GM18498 (cell line): ENCODE measurements around the gene CCDC40.

Experiments
- ATAC-seq: cut with Tn5 transposase; IDR thresholded peaks from one replicate; pipeline ENCODE4 v1.9.1; 2021; ENCODE audit warnings: mild to moderate bottlenecking, moderate library complexity; ENCODE audit not compliant: unreplicated experiment

CCDC40 gene

DNA sequence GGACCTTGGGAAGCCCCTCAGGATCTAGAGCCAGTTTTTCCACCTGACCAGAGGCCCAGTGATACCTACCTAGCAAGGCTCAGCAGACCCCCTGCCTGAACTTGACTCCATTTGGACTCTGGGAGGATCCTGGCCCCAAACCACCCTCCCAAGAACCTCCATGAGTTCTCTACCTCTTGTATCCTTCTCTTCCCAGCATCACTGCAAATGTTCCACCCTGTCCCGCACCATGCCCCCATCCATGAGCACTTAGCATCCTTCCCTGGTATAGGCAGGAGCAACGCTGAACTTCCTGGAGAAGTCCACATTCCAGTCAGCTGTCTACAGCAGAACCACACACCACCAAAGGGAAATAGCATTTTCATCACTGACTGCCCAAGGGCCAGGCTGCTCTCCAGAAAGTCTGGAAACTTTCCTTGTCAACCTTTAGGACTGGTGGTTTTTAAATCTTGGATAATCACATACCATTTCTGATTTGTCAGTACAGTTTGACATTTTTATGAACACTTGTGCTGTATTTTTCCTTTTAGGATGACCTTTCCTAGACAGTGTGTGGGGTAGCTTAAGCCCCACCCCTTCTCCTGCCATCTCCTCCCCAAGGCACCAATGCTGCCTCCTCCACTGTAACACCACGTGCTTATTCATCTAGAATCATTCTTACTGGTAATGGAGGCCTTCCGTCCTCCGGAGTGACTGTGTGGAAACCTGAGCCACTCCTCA lies 96.6 kb downstream of the CCDC40 start:
- no peak for ATAC-seq

DNA sequence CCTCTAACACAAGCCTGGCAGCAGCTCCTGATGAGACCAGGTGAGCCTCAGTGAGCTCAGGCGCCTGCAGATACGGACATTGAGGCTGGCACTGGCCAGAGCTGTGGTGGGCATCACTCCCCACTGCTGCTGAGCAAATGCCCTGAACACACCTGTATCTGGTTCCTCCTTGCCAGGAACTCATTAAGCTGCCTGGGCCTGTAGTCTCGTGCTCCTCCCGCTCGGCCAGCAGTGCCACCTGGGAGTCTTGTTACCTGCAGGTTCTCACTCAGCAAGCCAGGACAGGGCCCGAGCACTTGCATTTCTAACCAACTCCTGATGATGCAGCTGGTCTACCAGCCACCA lies 97.2 kb downstream of the CCDC40 start:
- ATAC-seq = no peak

DNA sequence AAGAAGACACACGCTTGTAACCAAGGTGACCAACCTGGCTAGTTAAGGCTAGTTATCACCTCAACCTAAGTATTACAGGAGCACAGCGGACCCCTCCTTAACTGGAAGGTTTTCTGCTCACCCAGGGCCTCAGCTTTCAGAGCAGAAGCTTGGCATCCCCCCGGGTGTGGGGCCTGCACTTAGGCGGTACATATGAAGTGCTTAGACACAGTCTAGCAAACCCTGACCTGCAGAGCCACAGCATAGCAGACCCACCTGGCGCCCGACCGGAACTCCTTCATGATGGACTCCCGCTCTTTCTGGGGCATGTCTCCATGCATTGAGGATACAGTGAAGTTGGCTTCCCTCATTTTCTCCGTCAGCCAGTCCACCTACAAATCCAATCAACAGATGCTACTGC lies 100.7 kb downstream of the CCDC40 start:
- ATAC-seq = no peak

DNA sequence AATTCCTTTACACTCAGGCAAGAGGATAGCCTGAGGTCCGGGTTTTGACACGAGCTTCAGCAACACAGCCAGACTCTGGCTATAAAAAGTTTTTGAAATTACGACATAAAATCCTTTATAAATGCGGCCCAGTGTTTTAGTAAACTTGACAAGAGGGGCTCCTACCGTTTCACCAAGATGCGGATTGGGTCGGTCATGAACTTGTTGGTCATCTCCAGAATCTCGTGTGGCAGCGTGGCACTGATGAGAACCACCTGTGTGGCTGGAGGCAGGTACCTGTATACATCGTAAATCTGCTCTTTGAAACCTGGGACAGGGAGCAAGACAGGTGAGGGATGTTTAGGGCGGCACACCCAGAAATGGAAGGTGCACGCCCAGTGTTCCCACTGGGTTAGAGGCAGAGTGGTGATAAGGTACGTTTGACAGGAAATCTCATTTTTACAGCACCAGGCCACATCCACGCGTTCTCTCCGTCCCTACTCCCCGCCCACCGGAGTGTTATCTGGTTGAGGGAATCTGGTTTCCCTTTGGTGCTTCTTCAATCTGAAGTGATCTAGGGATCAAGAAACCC lies 102.5 kb downstream of the CCDC40 start:
- ATAC-seq = no peak

GRCh38 chr17:80141463-80142165 lies 105.2 kb downstream of the CCDC40 start:
- no peak for ATAC-seq

DNA sequence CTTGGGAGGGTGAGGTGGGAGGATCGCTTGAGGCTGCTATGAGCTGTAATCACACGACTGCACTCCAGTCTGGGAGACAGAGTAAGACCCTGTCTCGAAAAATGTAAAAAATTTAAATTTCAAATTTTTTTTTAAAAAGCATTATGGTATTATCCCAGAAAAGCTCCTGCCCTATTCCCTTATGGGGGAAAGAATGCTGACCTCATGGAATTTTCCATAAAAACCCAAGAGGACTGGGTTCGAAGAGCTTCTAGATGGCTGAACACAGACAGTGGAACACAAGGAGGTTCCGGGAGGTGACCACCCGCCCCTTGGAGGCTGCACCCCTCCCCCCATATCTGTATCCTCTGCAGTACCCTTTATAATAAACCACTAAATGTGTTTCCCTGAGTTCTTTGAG lies 106.5 kb downstream of the CCDC40 start:
- no peak for ATAC-seq

- no peak for ATAC-seq
Measured at GRCh38 chr17:80145076-80146075, 108.9 kb downstream of the CCDC40 start.

GRCh38 chr17:80146121-80147034 lies 109.9 kb downstream of the CCDC40 start:
- peak; percentile 23 for ATAC-seq

DNA sequence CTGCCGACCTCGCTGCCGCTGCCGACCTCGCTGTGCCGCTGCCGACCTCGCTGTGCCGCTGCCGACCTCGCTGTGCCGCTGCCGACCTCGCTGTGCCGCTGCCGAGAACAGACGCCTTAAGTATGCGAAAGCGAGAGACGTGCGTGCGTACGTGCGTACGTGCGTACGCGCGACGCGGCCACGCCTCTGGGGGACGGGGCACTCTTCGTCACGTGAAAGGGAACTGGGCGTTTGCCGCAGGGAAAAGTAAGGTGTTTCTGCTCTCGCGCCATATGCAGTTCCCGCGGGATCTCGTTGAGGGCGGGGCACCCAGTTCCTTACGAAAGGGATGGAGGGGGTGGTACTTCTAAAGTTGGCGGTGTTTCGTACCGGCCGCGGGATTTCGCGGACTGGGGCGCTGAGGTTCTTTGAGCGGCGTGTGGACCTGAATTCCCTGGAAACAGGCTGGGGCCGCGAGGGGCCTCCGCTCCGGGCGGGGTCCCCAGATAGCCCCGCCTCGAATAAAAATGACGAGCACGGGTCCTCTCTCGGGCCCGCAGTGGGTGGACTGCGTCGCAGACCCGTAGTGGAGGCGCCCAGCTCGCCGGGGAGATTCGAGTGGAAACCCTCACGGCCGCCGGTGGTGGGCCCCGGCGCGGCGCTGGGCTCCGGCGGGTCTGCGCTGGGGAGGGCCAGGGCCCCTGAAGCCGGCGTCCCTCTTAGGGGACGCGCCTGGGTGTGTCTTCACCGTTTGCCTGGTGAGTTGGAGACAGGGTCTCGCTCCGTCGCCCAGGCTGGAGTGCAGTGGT lies 110.8 kb downstream of the CCDC40 start, which contains the start of gene EIF4A3:
Gene EIF4A3, minus strand, starts transcription at position 94 of the 788 bp plus-strand sequence. CDS start 167 bp downstream, outside the sequence.
- ATAC-seq = peak; percentile 89
